OCI-M1 (cell line): ENCODE data around the gene GP9.

Source experiments
- DNase-seq: peaks from one replicate; lab custom pipeline; 2025; lab: John Stamatoyannopoulos, UW

GP9 gene

GRCh38 chr3:129060276-129061022 lies at the start of gene GP9:
GP9 (plus strand) TSS chr3:129060779; CDS start chr3:129061740, 961 bp downstream.
- no peak for DNase-seq

GRCh38 chr3:129013491-129013891 lies 47.1 kb upstream of the GP9 start:
- no peak for DNase-seq

- DNase-seq = no peak
Observed at GRCh38 chr3:129014148-129014547, 46.4 kb upstream of the GP9 start.

- DNase-seq = no peak
Observed at GRCh38 chr3:129014793-129015345, 45.7 kb upstream of the GP9 start.

GRCh38 chr3:129015388-129016105 lies 45.0 kb upstream of the GP9 start:
- peak; percentile 45 for DNase-seq

- DNase-seq = no peak
Observed at GRCh38 chr3:129016356-129016719, 44.2 kb upstream of the GP9 start.

- peak; percentile 90 for DNase-seq
Observed at GRCh38 chr3:129016720-129017483, 43.7 kb upstream of the GP9 start.

- no peak for DNase-seq
Observed at GRCh38 chr3:129017484-129017899, 43.1 kb upstream of the GP9 start.

GRCh38 chr3:129018271-129018670 lies 42.3 kb upstream of the GP9 start:
- no peak for DNase-seq

- DNase-seq = no peak
Observed at GRCh38 chr3:129018751-129019150, 41.8 kb upstream of the GP9 start.

GRCh38 chr3:129019266-129019665 lies 41.3 kb upstream of the GP9 start:
- DNase-seq = no peak

- no peak for DNase-seq
Observed at GRCh38 chr3:129020691-129021090, 39.9 kb upstream of the GP9 start.

GRCh38 chr3:129021140-129021551 lies 39.4 kb upstream of the GP9 start:
- DNase-seq = no peak

- DNase-seq = no peak
Observed at GRCh38 chr3:129022114-129023007, 38.2 kb upstream of the GP9 start.

GRCh38 chr3:129023008-129023358 lies 37.6 kb upstream of the GP9 start:
- DNase-seq = no peak

- peak; percentile 47 for DNase-seq
Observed at GRCh38 chr3:129023909-129024308, 36.7 kb upstream of the GP9 start.

- DNase-seq = no peak
Observed at GRCh38 chr3:129025108-129025507, 35.5 kb upstream of the GP9 start.

GRCh38 chr3:129025691-129026435 lies 34.7 kb upstream of the GP9 start:
- no peak for DNase-seq

GRCh38 chr3:129026728-129027543 lies 33.6 kb upstream of the GP9 start:
- peak; percentile 96 for DNase-seq

- peak; percentile 45 for DNase-seq
Observed at GRCh38 chr3:129027544-129027880, 33.1 kb upstream of the GP9 start.
